Raji (cell line): ENCODE data around the gene FBXW11.

Experiments used
- POLR2A ChIP-seq: IDR thresholded peaks from 2 replicates; pipeline ENCODE4 v1.6.1; 2011; ENCODE audit warnings: low read depth, low read length, control low read depth; ENCODE audit not compliant: insufficient read depth

FBXW11 gene

DNA sequence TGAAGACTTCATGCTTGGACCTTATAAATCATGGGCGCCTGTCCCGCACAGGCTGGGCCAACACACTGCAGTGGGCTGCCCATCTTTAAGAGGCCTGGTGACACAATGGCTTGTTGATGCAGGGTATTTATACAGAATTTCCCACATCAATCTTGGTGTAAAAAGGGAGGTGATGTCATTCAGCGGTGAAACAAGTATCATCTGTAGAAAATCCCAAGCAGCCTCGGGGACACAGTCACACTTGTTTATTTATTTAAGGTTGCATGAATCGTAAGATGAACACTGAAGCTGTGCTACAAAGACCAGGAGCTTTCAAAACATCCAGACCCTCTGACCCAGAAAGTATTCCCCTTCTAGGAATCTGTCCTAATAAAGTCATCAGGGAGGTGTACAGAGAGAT is 180.3 kb downstream of the FBXW11 start:
- no peak for TF ChIP-seq POLR2A

- no peak for TF ChIP-seq POLR2A
Observed at GRCh38 chr5:171825051-171825450, 181.4 kb downstream of the FBXW11 start.

- TF ChIP-seq POLR2A: no peak
Observed at GRCh38 chr5:171823269-171823668, 183.2 kb downstream of the FBXW11 start.

DNA sequence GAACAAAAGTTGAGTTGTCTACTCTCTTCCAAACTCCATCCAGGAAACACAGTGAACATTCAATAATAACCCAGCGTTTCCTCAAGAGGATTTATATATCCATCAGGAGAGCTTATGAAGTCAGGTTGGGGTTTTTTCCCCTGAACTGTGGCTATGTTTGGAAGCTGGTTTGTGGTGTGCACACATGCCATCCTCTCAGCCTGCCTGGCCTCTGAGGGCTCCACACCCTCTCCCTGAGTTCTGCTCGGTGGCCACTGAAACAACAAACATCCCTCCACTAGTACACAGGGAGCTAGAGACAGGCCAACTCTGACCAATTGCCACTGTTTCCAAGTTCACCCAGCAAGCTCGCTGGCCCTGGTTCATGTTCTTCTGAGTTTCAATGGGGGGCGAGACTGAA is 185.2 kb downstream of the FBXW11 start:
- no peak for TF ChIP-seq POLR2A

DNA sequence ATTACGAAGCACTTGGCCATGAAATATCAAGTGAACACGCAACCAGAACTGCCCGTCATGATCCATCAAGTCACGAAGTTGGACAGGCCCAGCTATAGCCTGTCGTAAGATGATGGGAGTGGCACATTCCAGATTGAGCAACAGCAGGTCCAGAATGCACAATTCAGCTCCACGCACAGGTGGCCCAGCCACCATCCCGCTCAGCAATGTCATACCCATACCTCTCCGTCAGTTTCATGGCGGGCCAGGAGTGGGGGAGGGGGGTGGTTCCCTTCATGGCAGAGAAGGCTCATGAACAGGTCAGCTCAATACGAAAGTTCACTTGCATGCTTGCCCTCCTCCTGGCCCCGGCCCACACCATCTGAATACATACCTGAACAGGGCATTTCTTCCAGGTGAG is 185.9 kb downstream of the FBXW11 start:
- TF ChIP-seq POLR2A: no peak

DNA sequence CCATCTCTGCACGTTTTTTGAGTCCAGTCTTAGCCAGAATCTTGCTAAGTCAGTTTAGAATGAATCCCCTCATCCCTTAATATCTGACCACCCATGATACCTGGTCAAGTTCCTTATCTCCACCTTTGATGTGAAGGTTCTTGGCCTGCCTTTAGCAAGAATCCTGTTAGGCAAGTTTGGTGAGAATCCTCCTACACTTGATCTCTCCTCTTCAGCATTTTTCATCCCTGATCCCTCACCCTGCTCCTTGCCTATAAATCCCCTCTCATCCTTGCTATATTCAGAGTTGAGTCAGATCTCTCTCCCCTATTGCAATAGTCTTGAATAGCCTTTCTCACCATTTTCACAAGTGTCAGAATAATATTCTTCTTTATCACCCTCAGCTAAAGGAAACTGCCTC is 189.8 kb downstream of the FBXW11 start:
- no peak for TF ChIP-seq POLR2A

- TF ChIP-seq POLR2A: no peak
Observed at GRCh38 chr5:171813813-171814490, 192.5 kb downstream of the FBXW11 start.

DNA sequence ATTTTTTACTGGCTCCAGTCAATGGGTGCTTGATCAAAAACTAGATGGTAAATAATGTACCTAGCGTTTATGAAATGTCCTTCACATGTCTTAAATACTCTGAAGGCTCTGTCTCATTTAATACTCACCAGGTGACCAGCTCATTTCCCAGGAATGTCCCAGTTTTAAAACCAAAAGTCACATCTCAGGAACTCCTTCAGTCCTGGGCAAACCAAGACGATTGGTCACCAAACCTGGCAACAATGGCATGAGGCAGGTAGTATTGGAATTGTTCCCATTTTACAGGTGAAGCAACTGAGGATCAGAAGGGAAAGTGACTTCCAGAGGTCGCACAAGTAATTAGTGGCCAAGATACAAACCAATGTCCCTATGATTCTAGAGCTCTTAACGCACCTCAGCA is 193.2 kb downstream of the FBXW11 start:
- TF ChIP-seq POLR2A: no peak
